Fibroblast of the conjunctiva (primary cell): ENCODE data around the gene MAP3K13.
A peak's percentile ranks its signal among the peaks of the same experiment; 100 is the strongest.

Experiments
- DNase-seq: peaks from one replicate; pipeline ENCODE4 v3.0.0-alpha.2; 2010; ENCODE audit warnings: low read depth

Gene MAP3K13, protein sequence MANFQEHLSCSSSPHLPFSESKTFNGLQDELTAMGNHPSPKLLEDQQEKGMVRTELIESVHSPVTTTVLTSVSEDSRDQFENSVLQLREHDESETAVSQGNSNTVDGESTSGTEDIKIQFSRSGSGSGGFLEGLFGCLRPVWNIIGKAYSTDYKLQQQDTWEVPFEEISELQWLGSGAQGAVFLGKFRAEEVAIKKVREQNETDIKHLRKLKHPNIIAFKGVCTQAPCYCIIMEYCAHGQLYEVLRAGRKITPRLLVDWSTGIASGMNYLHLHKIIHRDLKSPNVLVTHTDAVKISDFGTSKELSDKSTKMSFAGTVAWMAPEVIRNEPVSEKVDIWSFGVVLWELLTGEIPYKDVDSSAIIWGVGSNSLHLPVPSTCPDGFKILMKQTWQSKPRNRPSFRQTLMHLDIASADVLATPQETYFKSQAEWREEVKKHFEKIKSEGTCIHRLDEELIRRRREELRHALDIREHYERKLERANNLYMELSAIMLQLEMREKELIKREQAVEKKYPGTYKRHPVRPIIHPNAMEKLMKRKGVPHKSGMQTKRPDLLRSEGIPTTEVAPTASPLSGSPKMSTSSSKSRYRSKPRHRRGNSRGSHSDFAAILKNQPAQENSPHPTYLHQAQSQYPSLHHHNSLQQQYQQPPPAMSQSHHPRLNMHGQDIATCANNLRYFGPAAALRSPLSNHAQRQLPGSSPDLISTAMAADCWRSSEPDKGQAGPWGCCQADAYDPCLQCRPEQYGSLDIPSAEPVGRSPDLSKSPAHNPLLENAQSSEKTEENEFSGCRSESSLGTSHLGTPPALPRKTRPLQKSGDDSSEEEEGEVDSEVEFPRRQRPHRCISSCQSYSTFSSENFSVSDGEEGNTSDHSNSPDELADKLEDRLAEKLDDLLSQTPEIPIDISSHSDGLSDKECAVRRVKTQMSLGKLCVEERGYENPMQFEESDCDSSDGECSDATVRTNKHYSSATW

GRCh38 chr3:185362850-185363661, at the start of gene MAP3K13:
Gene MAP3K13 (plus strand): TSS chr3:185363136. CDS start chr3:185428582, 65,446 bp downstream.
- peak; percentile 94 for DNase-seq

DNA sequence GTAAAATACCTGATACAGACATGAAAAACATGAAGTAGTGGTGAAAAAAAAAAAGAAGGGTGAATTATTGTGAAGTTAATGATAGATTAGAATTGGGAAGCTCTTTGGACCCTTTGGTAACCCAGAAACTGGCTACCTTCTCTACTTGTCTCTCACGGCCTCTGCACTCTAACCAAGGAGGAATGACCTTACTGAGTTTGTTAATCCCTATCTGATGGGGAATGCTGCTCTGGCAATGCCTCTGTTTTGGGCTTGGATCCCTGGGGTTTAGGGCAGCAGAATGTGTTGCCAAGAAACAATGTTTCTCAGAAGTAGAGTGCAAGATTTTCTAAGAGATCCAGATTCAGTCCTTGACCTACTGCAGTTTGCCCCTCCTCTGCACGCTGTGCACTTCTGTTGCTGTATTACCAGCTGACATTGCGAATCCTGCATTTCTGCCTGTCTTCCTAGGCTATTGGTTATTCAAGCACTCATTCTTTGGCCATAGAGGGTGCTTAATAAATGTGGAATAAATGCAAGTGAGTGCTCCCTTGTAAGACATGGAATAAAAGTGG, 49.2 kb upstream of the MAP3K13 start:
- DNase-seq, result no peak

GRCh38 chr3:185316740-185317412, 46.1 kb upstream of the MAP3K13 start:
- DNase-seq, result no peak

DNA sequence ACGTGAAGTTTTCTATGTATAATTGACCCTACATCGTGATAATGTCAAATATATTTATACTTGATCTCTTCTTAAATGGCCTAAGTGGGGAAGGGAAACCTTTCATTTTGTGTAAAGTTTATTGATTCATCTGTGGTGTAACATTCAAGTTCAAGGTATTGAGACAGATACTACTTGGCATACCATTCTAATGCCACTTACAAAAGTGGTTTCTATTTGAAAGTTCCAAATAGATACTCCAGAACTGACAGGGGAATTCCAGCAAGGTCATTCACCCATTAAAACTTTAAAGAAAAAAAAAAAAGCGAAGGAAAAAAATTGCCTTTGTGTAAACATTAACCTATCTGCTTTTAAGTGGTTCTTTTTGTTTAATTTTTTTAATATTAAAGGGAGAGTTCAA, 45.3 kb upstream of the MAP3K13 start:
- no peak for DNase-seq

DNA sequence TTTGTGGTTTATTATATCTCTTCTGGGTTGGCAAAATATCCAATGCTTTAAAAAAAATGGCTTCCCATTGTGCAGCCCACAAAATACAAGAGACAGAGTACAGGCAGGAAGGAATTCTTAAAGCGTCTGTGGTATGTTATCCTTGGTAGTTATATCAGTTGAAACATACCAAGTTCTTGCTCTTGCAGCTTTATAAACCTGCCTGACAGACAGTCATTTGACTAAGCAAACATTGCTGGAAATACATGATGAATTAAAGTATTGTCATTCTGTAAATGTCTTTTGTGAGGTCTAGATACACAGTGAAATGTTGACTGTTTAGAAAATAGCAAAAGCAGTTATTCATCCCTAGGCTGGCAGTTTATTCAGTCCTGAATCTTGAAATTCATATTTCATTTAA, 44.8 kb upstream of the MAP3K13 start:
- DNase-seq, result no peak

GRCh38 chr3:185319801-185320200, 43.1 kb upstream of the MAP3K13 start:
- no peak for DNase-seq

- DNase-seq, result no peak
Observed at GRCh38 chr3:185320949-185321348, 42.0 kb upstream of the MAP3K13 start.

DNA sequence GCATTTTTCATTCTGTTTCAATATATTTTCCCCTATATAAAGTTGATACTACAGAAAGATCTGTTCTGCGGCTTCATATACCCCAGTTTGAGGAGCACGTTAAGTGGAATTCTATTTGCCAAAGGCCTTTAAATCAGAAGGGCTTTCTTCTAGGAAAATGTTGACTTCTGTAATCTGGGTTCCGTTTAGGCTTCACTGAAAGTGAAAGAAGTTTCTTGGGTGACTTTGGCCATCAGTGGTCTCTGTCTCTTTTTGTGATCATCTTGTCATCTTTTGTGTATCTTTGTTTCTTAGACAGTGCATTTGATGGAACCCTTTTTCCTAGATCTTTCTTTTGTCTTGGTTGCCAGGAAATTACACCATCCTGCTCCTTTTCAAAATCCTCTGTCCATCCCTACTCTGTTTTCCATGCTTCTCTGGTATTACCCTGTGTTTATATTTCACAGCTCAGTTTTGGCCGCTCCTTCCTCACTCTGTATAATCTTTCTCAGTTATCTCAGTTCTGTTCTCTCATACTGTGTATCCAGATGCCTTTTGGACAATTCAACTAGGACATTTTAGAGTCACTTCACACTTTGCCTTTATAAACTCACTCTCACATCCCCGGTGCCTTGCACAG, 40.7 kb upstream of the MAP3K13 start:
- DNase-seq, result no peak

DNA sequence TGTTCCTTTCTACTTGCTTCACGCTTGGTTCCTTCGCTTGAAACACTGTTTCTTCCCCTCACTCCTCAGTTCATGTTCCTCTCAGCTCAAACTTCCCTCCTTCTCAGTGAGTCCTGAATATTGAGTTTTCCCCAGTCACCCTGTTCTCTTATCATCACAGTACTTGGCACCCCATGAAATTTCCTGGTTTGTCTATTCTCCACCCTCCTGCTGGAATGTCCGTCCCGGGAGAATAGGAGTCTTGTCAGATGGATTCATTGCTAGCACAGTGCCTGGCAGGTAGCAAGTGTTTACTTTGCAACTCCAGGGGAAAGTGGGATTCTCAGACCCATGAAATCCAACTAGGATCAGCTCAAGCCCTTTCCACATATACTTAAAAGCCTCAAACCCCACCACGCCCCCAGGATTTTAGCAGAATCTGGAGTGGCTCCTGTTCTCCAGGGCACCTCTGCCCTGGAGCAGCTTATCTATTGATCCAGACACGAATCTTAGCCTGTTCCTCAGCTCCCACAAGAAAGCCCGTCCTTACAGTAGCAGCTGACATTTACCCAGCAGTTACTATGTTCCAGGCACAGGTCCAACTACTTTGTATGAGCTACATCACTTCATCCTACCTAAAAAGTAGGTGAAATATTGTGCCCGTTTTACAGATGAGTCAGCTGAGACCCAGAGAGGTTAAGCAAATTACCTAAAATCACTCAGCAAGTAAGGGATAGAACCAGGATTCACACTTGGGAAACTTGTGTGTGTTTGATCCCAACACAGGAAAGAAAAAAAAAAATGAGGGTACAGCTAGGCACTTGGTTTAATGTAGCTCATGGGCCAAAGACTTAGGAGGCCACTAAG, 36.8 kb upstream of the MAP3K13 start:
- DNase-seq, result no peak

DNA sequence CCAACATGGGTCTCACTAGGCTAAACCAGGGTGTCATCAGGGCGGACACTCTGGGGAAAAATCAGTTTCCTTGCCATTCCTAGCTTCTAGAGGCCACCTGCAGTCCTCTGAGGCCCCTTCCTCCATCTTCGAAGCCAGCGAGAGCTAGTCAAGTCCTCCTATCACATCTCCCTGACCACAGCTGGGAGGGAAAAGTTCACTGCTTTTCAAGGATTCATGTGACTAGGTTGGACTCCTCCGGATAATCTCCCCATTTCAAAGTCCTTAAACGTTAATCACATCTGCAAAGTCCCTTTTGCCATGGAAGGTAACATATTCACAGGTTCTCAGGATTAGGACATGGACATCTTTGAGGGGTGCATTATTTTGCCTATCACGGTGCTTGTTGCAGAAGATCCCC, 35.9 kb upstream of the MAP3K13 start:
- no peak for DNase-seq

DNA sequence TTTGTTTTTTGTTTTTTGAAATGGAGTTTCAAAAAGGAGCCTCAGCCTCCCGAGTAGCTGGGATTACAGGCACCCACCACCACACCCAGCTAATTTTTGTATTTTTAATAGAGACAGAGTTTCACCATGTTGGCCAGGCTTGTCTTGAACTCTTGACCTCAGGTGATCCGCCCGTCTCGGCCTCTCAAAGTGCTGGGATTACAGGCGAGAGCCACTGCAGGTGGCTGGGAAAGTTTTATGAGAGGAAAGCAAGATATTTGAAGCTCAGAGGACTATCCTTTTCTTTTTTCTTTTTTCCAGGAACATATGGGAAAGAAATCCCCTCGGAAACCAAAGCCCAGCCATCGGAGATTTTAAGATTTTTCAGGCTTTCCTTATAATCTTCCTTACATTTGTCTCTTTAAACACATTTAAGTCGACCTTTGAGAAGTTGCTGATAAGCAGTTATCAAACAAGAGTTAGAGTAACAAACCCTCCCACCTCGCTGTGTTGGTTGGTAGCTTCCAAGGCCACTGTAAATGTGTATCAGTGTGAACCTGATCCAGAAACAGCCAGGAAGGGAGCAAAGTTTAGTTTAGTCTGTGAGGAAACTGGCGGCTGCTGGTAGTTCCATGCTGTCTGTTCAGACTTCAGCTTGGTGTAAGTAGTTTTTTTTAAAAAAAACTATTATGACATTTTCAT, 34.5 kb upstream of the MAP3K13 start:
- DNase-seq, result no peak

GRCh38 chr3:185330238-185330637, 32.7 kb upstream of the MAP3K13 start:
- no peak for DNase-seq

GRCh38 chr3:185330644-185331043, 32.3 kb upstream of the MAP3K13 start:
- DNase-seq, result no peak

DNA sequence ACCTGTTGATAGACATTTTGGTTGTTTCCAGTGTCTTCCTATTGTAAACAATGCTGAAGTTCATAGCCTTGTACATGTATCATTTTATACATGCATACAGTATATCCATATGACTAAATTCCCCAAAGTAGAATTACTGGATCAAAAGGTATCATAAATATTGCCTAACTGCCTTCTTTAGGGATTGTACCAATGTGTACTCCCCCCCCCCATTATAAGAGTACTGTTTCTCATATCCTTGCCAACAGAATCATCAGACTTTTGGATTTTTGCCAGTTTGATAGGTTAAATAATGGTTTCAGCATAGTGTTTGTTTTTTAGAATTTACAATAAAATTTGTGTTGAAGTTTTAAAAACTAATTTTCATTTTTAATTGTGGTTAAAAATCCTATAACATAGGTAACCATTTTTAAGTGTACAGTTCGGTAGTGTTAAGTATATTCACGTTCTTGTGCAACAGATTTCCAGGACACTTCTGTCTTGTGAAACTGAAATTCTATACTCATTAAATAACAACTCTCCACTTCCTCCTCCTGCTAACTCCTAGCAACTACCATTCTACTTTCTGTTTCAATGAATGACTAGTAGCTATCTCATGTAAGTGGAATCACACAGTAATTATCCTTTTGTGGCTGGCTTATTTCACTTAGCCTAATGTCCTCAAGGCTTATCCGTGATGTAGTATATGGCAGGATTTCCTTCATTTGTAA, 30.8 kb upstream of the MAP3K13 start:
- DNase-seq, result peak; percentile 40

DNA sequence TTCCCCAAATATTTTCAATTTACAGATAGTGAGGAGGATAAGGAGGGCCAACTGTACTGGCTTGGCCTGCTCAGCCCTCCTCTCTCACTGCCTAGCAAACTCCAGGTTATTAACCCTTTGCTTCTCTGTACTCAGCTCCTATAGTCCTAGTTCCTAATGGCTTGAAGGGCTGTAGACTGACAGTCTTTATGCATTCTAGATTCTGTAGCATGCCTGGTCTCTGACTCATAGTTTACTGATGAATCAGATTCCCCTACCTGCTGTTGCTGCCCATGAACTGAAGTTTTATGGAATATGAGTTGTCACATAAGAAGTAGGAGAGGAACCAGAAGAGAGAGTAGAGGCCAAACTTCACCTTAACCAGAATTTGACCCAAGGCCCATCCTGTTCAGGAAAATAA, 27.1 kb upstream of the MAP3K13 start:
- DNase-seq, result no peak

DNA sequence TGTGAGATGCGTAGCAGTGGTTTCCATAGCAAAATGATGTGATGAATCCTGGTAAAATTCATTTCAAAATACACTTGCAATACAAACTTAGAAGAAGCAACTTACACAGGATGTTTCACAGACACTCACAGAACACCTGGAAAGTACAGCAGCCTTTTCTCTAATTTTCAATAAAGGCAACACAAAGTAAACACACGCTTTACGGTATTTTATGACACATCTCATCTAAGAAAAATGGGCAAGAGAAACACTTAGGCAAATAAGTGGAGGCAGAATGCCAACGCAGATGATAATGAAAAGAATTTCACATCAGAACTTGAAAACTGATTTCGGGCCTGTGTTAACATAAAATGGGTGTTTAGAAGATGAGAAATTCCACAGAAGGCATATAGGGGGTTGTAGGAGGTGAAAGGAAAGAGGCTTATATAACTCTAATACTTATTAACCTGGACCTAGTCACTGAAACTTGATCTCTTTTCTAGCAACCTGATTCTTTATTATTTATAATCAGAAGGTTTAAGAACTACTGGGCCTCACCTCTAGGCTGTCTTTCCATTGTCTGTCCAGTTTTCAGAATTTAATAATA, 25.6 kb upstream of the MAP3K13 start:
- no peak for DNase-seq

DNA sequence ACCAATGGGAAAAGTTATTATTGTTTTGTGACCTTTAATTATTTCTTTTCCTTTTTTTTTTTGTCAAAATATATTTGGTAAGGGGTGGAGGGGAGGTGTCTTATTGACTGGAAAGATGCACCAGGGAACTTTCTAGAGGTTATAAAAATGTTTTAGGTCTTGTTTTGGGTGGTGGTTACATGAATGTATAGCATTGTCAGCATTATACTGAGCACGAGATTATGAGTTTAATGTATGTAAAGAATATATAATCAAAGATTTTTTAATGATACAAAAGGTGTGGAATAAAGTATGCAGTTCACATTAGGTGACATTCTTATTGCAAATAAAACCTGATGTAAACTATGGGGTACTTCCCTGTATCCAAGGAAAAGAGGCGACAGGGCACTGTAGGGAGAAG, 23.0 kb upstream of the MAP3K13 start:
- DNase-seq, result no peak

DNA sequence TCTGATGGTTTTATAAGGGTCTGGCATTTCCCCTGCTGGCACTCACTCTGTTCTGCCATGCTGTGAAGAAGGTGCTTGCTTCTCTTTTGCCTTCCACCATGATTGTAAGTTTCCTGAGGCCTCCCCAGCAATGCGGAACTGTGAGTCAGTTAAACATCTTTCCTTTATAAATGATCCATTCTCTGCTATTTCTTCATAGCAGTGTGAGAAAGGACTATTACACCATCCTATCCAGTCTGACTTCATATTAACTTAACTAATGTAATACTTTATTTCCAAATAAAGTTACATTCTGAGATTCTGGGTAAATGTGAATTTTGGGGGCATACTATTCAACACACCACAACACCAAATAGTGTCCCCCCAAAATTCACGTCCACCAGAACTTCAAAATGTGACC, 22.2 kb upstream of the MAP3K13 start:
- DNase-seq, result no peak
